NCI-H2196 (cell line): ENCODE data around the gene LBX1.
"Not testable (repeated sequence)": the region's sequence is repeated elsewhere in the genome, so short reads cannot be mapped to it uniquely, and the experiment has no call there.

Experiments used
- DNase-seq: peaks from one replicate; lab custom pipeline; 2025; ENCODE audit not compliant: unreplicated experiment; lab: John Stamatoyannopoulos, UW

Gene LBX1

GRCh38 chr10:101214446-101215396, 14.5 kb downstream of the LBX1 start:
- DNase-seq = peak; percentile 65

GRCh38 chr10:101208543-101208942, 20.7 kb downstream of the LBX1 start:
- no peak for DNase-seq

GRCh38 chr10:101207026-101207425, 22.2 kb downstream of the LBX1 start:
- no peak for DNase-seq

GRCh38 chr10:101202667-101203066, 26.6 kb downstream of the LBX1 start:
- not testable (repeated sequence) for DNase-seq

GRCh38 chr10:101198326-101198977, 30.8 kb downstream of the LBX1 start:
- not testable (repeated sequence) for DNase-seq

GRCh38 chr10:101195921-101196320, 33.3 kb downstream of the LBX1 start:
- no peak for DNase-seq

- DNase-seq = peak; percentile 25
Measured at GRCh38 chr10:101189461-101190401, 39.5 kb downstream of the LBX1 start.

GRCh38 chr10:101188942-101189341, 40.3 kb downstream of the LBX1 start:
- no peak for DNase-seq

GRCh38 chr10:101183458-101184183, 45.6 kb downstream of the LBX1 start:
- no peak for DNase-seq

- no peak for DNase-seq
Measured at GRCh38 chr10:101182936-101183335, 46.3 kb downstream of the LBX1 start.
